SU-DHL-6 (cell line): ENCODE data around the gene ARCN1.
"Not testable (repeated sequence)": the region's sequence is repeated elsewhere in the genome, so short reads cannot be mapped to it uniquely, and the experiment has no call there.

ENCODE experiments used
- H2AFZ ChIP-seq: fragments of 200-600 bp; sonication (generic); 2 replicates; pipeline ENCODE4 v1.6.1; 2014; ENCODE audit warnings: low read depth, mild to moderate bottlenecking, moderate library complexity, mixed read lengths, antibody characterized with exemption, low read length; ENCODE audit not compliant: severe bottlenecking
- H3F3A ChIP-seq: fragments of 200-600 bp; shearing (Covaris generic); 2 replicates; pipeline ENCODE4 v1.6.0; 2016; ENCODE audit warnings: antibody characterized with exemption, mild to moderate bottlenecking; ENCODE audit not compliant: insufficient read depth
- H3K27ac ChIP-seq: fragments of 200-600 bp; sonication (generic); 2 replicates; pipeline ENCODE4 v1.5.1; 2016; ENCODE audit warnings: low read depth, mild to moderate bottlenecking, low read length, moderate library complexity, mixed read lengths
- H3K27me3 ChIP-seq: fragments of 200-600 bp; sonication (generic), shearing (Covaris generic); 2 replicates; pipeline ENCODE4 v1.6.0; 2014; ENCODE audit warnings: mild to moderate bottlenecking, low read length
- H3K36me3 ChIP-seq: fragments of 200-600 bp; sonication (generic); 2 replicates; pipeline ENCODE4 v1.6.1; 2014; ENCODE audit warnings: mild to moderate bottlenecking, low read length, mixed read lengths
- H3K4me2 ChIP-seq: fragments of 300-600, 200-600 bp; shearing (Covaris generic), sonication (generic); 2 replicates; pipeline ENCODE4 v1.6.0; 2014; ENCODE audit warnings: low read length, low read depth, mild to moderate bottlenecking; ENCODE audit not compliant: poor library complexity, severe bottlenecking
- H3K4me3 ChIP-seq: fragments of 200-600 bp; sonication (generic); 2 replicates; pipeline ENCODE4 v1.5.1; 2014; ENCODE audit warnings: antibody characterized with exemption, low read length, mild to moderate bottlenecking, mixed read lengths; ENCODE audit not compliant: insufficient read depth, poor library complexity, severe bottlenecking
- H3K79me2 ChIP-seq: fragments of 200-600 bp; sonication (generic); 2 replicates; pipeline ENCODE4 v1.6.1; 2014; ENCODE audit warnings: mild to moderate bottlenecking, low read length, moderate library complexity; ENCODE audit not compliant: insufficient read depth
- H3K9ac ChIP-seq: fragments of 200-600 bp; sonication (generic); 2 replicates; pipeline ENCODE4 v1.7.0; 2014; ENCODE audit warnings: mild to moderate bottlenecking, low read length
- H3K9me2 ChIP-seq: fragments of 200-600 bp; sonication (generic); replicated peaks from 2 replicates; pipeline ENCODE4 v1.6.1; 2014; ENCODE audit warnings: low read length; ENCODE audit not compliant: insufficient read depth
- H3K9me3 ChIP-seq: fragments of 200-600 bp; sonication (generic); 2 replicates; pipeline ENCODE4 v1.6.1; 2014; ENCODE audit warnings: low read length, mixed read lengths; ENCODE audit not compliant: insufficient read depth
- H4K20me1 ChIP-seq: fragments of 200-600 bp; sonication (generic); 2 replicates; pipeline ENCODE4 v1.6.1; 2014; ENCODE audit warnings: low read depth, mild to moderate bottlenecking, antibody characterized with exemption, low read length, moderate library complexity, mixed read lengths
- CTCF ChIP-seq: fragments of 200-600 bp; sonication (generic); IDR thresholded peaks from one replicate; pipeline ENCODE4 v1.5.1; 2017; ENCODE audit warnings: antibody characterized with exemption, mild to moderate bottlenecking, low read length, moderate library complexity; ENCODE audit not compliant: insufficient read depth, poor library complexity, severe bottlenecking
- EZH2phosphoT487 ChIP-seq: fragments of 200-600 bp; sonication (generic), shearing (Covaris generic); conservative IDR thresholded peaks from 2 replicates; pipeline ENCODE4 v1.6.1; 2018; ENCODE audit warnings: mild to moderate bottlenecking, antibody characterized with exemption, low read length, moderate library complexity, mixed read lengths

Gene ARCN1

GRCh38 chr11:118570787-118571186 is 1.4 kb upstream of the ARCN1 start:
- H4K20me1 ChIP-seq = peaks cover 15% of the 10 kb centered on the region; the same call in 1 of the 2 replicates

GRCh38 chr11:118571701-118572060 is 528 bp upstream of the ARCN1 start:
- H3F3A ChIP-seq, H3K9me2 ChIP-seq, H3K9me3 ChIP-seq, H3K27me3 ChIP-seq, H3K36me3 ChIP-seq, H3K27ac ChIP-seq: not testable (repeated sequence)
- Histone ChIP-seq H3K4me3 (peak overlapping the region; percentile 99), H3K9ac (peak overlapping the region; percentile 99), H3K4me2 (peak overlapping the region; percentile 71), H2AFZ (peak overlapping the region; percentile 25), H3K79me2 (peaks cover 45% of the 10 kb centered on the region), H4K20me1 (peaks cover 22% of the 10 kb centered on the region; the same call in 1 of the 2 replicates)

More at GRCh38 chr11:118570787-118571186, 1.4 kb upstream of the ARCN1 start:
- Histone ChIP-seq H3K4me3 (no peak overlapping the region), H3K27me3 (no peaks in the 10 kb centered on the region), H3K4me2 (no peak overlapping the region), H3F3A (peaks cover 5% of the 10 kb centered on the region), H2AFZ (no peak overlapping the region), H3K27ac (no peak overlapping the region), H3K79me2 (peaks cover 36% of the 10 kb centered on the region), H3K9me3 (no peaks in the 10 kb centered on the region), H3K36me3 (no peaks in the 10 kb centered on the region), H3K9me2 (no peaks in the 10 kb centered on the region), H3K9ac (no peak overlapping the region)
- TF ChIP-seq CTCF (no peak), EZH2phosphoT487 (no peak)

- Histone ChIP-seq H3K36me3 (0 out of 2 replicates have a peak, but pooled peaks cover 2% of the 10 kb centered on the region), H3K9me3 (no peaks in the 10 kb centered on the region), H3F3A (peaks cover 5% of the 10 kb centered on the region), H3K9me2 (no peaks in the 10 kb centered on the region), H3K9ac (peak overlapping the region; percentile 99), H4K20me1 (peaks cover 28% of the 10 kb centered on the region), H2AFZ (peak overlapping the region; percentile 84), H3K27ac (peak overlapping the region; percentile 70), H3K79me2 (peaks cover 58% of the 10 kb centered on the region), H3K27me3 (no peaks in the 10 kb centered on the region), H3K4me2 (peak overlapping the region; percentile 71), H3K4me3 (peak overlapping the region; percentile 99)
- no peak for TF ChIP-seq CTCF
- no peak for TF ChIP-seq EZH2phosphoT487
Measured at GRCh38 chr11:118572981-118573550, 857 bp downstream of the ARCN1 start.

- TF ChIP-seq CTCF (no peak), EZH2phosphoT487 (no peak)
- Histone ChIP-seq H4K20me1 (peaks cover 28% of the 10 kb centered on the region), H3F3A (peaks cover 5% of the 10 kb centered on the region), H3K27ac (no peak overlapping the region), H3K36me3 (0 out of 2 replicates have a peak, but pooled peaks cover 2% of the 10 kb centered on the region), H3K9me2 (no peaks in the 10 kb centered on the region), H3K9ac (no peak overlapping the region), H3K4me3 (no peak overlapping the region), H3K4me2 (peak overlapping the region; percentile 71), H3K9me3 (no peaks in the 10 kb centered on the region), H2AFZ (no peak overlapping the region), H3K79me2 (peaks cover 72% of the 10 kb centered on the region), H3K27me3 (no peaks in the 10 kb centered on the region)
Measured at GRCh38 chr11:118574636-118575035, 2.4 kb downstream of the ARCN1 start.

- not testable (repeated sequence) for H3K27me3 ChIP-seq, H3K9ac ChIP-seq, H3K36me3 ChIP-seq, H3K4me2 ChIP-seq, H3K27ac ChIP-seq, H2AFZ ChIP-seq, H3F3A ChIP-seq, H3K9me2 ChIP-seq, H3K9me3 ChIP-seq, H3K4me3 ChIP-seq
- peaks cover 28% of the 10 kb centered on the region for H4K20me1 ChIP-seq
- peaks cover 85% of the 10 kb centered on the region for H3K79me2 ChIP-seq
Measured at GRCh38 chr11:118577995-118578394, 5.8 kb downstream of the ARCN1 start.
